Renal pelvis (tissue), 4 donors: ENCODE data around the gene SATB2. TPM values are rescaled to one million over a fixed set of nuclear protein-coding genes. Genes with fewer than 3 reads are reported as not detected.

ENCODE experiments used
- DNase-seq: peaks from one replicate; pipeline ENCODE4 v3.0.0-alpha.2; 2013
- polyA plus RNA-seq, 3 donors: library from polyadenylated mRNA; unstranded; fragments of 120-200 nt; gene quantifications; one replicate each; pipeline ENCODE4 v1.2.1, GENCODE V29; 2013; ENCODE audit not compliant: insufficient read length in 3 of 3

SATB2 gene
- polyA plus RNA-seq, 3 donors, result 10.8 to 18.9 (median 15.2) TPM

GRCh38 chr2:199455545-199456382 is 2.0 kb downstream of the SATB2 start:
- DNase-seq, result no peak

GRCh38 chr2:199455210-199455544 is 2.6 kb downstream of the SATB2 start:
- DNase-seq, result no peak

GRCh38 chr2:199452991-199453379 is 4.8 kb downstream of the SATB2 start:
- no peak for DNase-seq

- DNase-seq, result no peak
Observed at GRCh38 chr2:199452260-199452990, 5.3 kb downstream of the SATB2 start.

GRCh38 chr2:199449956-199450355 is 7.8 kb downstream of the SATB2 start:
- DNase-seq, result no peak

GRCh38 chr2:199449455-199449854 is 8.3 kb downstream of the SATB2 start:
- no peak for DNase-seq

GRCh38 chr2:199446996-199447576 is 10.7 kb downstream of the SATB2 start:
- no peak for DNase-seq

- no peak for DNase-seq
Observed at GRCh38 chr2:199444749-199445148, 13.0 kb downstream of the SATB2 start.

- DNase-seq, result no peak
Observed at GRCh38 chr2:199443589-199444130, 14.1 kb downstream of the SATB2 start.

GRCh38 chr2:199442173-199442572 is 15.6 kb downstream of the SATB2 start:
- no peak for DNase-seq

GRCh38 chr2:199441759-199442158 is 16.0 kb downstream of the SATB2 start:
- no peak for DNase-seq

GRCh38 chr2:199440118-199440517 is 17.6 kb downstream of the SATB2 start:
- DNase-seq, result no peak

- no peak for DNase-seq
Observed at GRCh38 chr2:199439542-199439941, 18.2 kb downstream of the SATB2 start.

GRCh38 chr2:199439066-199439465 is 18.7 kb downstream of the SATB2 start:
- no peak for DNase-seq

- no peak for DNase-seq
Observed at GRCh38 chr2:199434555-199434954, 23.2 kb downstream of the SATB2 start.

GRCh38 chr2:199433204-199433832 is 24.4 kb downstream of the SATB2 start:
- DNase-seq, result no peak

GRCh38 chr2:199431746-199432213 is 26.0 kb downstream of the SATB2 start:
- no peak for DNase-seq

- no peak for DNase-seq
Observed at GRCh38 chr2:199430214-199430613, 27.5 kb downstream of the SATB2 start.

- no peak for DNase-seq
Observed at GRCh38 chr2:199428291-199428690, 29.4 kb downstream of the SATB2 start.

GRCh38 chr2:199424160-199424559 is 33.6 kb downstream of the SATB2 start:
- DNase-seq, result no peak

- no peak for DNase-seq
Observed at GRCh38 chr2:199419428-199419827, 38.3 kb downstream of the SATB2 start.

- DNase-seq, result no peak
Observed at GRCh38 chr2:199414465-199414864, 43.3 kb downstream of the SATB2 start.
